Stimulated activated CD8-positive, alpha-beta memory T cell treated with anti-CD3 and anti-CD28 coated beads, Interleukin-4, amount 100 ng/mL, for 4 hours (primary cell): ENCODE measurements around the gene DHX57.
"Not testable (repeated sequence)": the region's sequence is repeated elsewhere in the genome, so short reads cannot be mapped to it uniquely, and the experiment has no call there.

ENCODE experiments used
- DNase-seq, 2 donors: peaks; one replicate each; pipeline ENCODE4 v3.0.0-alpha.2; 2020; ENCODE audit warnings: low read depth in 2 of 2, low spot score in 1 of 2

DHX57 gene

DNA sequence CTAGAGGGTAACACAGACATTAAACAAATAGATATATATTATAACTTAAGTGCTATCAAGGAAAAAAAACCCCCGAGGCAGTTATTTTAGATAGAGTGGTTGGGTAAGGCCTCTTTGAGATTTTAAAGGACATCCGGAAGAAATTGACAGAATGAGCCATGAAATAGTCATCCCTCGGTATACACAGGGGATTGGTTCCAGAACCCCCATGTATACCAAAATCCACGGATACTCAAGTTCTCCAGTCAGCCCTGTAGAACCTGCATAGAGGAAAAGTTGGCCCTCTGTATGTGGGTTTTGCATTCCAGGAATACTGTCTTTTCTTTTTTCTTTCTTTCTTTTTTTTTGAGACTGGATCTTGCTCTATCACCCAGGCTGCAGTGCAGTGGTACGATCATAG is 2.0 kb downstream of the DHX57 start:
- no peak for DNase-seq

DNA sequence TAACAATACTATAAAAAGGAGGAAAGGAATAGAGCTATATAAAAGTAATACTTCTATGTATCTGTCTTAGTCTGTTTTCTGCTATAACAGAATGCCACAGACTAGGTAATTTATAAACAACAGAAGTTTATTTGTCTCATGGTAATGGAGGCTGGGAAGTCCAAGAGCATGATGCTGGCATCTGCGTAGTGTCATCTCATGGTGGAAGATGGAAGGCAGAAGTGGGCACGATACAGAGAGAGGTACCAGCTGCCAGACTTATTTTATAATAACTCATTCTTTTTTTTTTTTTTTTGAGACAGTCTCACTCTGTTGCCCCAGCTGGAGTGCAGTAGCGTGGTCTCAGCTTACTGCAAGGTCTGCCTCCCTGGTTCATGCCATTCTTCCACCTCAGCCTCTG is 4.3 kb downstream of the DHX57 start:
- DNase-seq: no peak

DNA sequence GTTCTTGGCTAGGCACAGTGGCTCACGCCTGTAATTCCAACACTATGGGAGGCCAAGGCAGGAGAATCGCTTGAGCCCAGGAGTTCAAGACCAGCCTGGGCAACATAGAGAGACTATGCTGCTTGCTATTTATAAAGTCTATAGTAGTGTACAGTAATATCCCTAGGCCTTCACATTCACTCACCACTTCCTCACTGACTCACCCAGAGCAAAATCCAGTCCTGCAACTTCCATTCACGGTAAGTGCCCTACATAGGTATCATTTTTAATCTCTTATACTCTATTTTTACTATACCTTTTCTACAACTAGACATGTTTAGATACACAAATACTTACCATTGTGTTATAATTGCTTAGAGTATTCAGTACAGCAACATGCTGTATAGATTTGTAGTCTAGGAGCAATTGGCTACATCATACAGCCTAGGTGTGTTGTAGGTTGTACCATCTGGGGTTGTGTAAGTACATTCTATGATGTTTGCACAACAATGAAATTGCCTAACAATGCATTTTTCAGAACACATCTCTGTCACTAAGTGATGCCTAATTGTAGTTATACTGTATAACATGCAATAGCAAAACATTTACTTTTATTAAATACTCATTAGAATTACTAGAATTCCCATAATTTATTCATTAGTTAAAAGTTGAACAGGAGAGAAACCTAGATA is 8.8 kb downstream of the DHX57 start:
- no peak for DNase-seq

DNA sequence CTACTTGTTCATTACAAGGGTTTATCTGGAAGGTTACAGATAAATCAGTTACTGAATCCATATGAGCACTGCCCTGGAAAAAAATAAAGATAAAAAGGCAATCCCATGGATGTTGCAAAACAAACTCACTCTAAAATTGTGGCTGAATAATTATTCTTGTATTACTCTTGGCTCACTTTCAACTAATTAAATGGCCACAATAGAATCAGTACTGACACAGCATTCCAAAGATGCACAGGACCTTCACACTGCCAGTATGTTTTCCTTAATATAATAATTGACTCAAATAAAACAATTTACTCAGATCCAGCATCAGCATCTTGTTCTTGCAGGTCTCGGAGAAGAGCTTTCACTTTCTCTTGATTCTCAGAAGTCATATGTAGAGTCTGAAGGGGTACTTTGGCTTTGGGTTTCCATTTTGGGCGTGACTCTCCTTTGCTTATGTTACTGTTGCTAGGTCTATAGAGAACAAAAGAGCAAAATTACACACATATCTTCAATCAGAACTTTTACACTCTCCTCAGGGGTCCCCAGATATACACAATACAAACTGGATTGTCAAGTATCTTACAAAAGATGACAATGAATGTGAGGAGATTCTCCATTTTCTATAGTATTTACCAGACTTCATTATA is 12.6 kb downstream of the DHX57 start:
- no peak for DNase-seq

DNA sequence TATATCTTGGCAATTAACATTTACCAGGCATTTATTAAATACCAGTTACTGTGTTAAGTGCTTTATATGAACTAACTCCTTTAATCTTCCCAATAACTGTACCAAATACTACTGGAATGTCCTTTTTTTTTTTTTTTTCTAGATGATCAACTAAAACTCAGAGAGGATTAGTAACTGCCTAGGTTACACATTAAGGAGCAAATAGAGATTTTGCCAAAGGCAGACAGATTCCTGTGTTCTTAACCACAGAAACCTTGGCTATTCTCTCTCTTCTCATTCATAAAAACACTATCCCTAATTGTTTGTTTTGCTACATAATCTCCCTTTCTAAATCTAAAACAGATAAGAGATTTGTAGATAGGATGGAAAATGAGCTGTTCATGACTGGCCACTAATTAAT is 13.3 kb downstream of the DHX57 start:
- no peak for DNase-seq

DNA sequence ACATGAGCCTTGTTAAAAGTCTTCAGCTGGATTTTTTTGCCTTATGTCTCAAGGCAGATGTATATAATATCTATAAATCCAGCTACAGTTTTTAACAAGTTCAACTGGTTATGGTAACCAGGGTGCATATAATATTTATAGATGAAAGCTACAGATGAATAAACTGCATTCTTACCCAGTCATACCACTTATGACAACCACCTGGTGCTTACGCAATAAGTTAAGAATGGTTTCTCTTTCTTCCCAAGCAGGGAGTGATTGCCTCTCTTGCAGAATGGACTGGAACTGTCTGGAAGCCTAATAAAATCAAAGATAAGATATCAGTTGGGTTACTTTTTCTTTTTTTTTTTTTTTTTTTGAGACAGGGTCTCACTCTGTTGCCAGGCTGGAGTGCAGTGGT is 19.6 kb downstream of the DHX57 start:
- DNase-seq: no peak

DNA sequence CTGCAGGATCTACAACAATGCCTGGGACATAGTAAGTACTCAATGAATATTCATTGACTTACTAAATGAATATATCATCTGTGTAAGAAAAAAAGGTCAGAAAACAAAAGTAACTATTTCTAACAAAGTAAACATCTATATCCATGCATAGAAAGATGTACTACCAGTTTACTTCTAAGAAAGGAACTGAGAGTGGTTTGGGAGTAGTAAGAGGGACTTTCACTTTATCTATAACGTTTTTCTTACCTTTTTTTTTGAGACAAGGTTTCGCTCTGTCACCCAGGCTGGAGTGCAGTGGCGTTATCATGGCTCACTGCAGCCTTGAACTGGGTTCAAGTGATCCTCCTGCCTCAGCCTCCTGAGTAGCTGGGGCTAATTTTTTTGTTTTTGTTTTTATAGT is 25.7 kb downstream of the DHX57 start:
- no peak for DNase-seq

DNA sequence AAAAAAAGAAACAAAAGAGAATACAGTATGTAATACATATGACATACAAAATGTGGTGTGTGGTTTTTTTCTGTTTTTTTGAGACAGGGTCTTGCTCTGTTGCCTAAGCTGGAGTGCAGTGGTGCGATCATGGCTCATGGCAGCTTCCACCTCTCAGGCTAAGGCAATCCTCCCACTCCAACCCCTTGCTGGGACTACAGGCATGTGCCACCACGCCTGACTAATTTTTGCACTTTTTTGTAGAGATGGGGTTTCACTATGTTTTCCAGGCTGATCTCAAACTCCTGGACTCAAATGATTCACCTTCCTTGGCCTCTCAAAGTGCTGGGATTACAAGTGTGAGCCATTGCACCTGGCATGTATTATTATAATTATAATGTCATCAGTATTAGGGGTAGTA is 38.9 kb downstream of the DHX57 start:
- no peak for DNase-seq

DNA sequence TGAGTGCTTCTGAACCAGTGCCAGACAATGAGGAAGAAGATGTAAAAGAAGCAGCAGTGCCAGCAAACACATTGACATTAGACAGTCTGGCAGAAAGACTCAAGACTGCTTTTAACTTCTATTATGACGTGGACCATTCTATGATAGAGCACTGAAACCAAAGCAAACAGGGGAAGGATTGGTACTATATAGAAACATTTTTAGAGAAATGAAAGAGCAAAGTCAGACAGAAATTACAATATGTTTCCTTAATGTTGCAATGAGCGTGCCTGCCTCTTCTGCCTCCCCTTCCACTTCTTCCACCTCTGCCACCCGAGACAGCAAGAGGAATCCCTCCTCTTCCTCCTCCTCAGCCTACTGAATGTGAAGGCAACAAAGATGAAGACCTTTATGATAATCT is 39.7 kb downstream of the DHX57 start:
- no peak for DNase-seq

DNA sequence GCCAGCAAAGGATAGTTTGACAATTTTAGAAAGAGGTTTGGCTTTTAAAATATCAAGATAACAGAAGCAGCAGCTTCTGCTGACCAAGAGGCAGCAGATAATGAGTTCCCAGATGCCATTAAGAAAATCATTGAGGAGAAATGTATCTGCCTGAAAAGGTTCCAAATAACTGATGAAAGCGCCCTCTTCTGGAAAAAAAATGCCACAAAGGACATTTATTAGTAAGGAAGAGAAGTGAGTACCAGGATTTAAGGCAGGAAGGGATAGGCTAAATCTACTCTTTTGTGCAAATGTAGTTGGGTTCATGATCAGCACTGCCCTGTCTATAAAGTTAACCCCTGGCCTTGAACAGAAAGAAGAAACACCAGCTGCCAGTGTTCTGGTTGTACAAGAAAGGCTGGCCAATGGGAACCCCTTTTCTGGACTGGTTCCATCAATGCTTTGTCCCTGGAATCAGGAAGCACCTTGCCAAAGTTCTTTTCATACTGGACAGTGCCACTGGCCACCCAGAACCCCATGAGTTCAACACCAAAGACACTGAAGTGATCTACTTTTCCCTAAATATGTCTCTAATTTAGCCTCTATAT is 40.6 kb downstream of the DHX57 start:
- DNase-seq: no peak

DNA sequence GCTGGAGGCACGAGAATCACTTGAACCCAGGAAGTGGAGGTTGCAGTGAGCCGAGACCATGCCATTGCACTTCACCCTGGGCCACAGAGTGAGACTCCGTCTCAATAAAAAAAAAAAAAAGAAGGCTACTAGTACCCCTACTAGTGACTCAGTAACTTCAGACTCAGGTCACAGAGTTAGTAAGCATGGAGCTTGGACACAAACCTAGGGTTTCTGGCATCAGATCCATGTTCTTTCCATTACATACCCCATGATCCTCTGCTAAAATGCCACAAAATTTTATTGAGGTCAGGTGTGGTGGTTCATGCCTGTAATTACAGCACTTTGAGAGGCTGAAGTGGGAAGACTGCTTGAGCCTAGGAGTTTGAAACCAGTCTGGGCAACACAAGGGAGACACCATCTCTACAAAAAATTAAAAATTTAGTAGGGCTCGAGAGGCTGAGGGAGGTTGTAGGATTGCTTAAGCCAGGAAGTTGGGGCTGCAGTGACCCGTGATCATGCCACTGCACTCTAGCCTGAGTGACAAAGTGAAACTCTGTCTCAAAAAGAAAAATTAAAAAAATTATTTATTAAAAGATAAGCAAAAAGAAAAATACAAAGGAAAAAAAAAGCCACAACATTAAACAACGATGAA is 45.1 kb downstream of the DHX57 start:
- DNase-seq: no peak

DNA sequence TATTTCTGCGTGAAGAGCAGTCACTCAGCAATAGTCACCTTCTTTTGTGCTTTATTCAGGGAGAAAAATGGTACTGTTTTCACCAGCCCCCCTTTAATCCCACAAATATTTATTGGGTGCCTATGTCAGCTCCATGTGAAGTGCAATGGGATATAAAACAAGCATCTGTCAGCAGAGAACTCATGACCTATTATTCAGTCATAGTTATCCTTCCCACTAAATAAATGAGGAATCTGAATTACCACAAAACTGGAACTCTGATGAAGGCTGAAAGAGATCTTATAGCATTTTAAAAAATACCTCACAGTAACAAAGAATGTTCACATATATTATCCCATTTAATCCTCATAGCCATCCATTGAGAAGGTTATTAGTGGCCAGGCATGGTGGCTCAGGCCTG is 45.8 kb downstream of the DHX57 start:
- DNase-seq: no peak

DNA sequence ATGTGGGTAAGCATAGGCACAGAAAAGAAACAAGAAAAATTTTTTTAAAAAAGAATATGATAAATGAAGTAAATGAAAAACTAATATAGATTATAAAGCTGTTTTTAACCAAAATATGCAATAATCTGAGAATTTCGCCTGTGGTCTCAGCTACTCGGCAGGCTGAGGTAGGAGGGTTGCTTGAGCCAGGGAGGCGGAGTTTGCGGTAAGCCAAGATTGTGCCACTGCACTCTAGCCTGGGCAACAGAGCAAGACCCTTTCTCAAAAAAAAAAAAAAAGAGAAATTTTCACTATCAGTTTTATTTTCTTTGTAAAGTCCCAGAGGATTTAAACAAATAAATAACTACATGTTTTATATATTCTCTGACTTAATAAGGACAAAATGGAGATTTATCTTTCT is 47.3 kb downstream of the DHX57 start:
- DNase-seq: no peak

DNA sequence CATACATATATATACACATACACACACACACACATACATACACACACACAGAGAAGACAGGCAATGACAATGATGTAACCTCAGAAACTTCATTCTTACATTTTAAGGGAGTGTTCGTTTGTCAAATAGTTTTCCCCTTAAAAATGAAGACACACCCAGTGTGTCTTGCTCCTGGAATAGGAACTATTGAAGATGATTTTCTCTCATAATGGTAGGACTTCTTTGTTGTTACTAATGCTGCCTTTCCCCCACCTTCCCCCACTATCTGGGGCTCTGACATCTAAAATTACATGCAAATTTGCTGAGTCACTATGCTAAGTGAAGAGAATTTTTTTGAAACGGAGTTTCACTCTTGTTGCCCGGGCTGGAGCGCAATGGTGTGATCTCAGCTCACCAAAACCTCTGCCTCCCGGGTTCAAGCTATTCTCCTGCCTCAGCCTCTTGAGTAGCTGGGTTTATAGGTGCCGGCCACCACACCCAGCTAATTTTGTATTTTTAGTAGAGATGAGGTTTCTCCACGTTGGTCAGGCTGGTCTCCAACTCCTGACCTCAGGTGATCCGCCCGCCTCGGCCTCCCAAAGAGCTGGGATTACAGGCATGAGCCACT is 48.1 kb downstream of the DHX57 start:
- not testable (repeated sequence) for DNase-seq

DNA sequence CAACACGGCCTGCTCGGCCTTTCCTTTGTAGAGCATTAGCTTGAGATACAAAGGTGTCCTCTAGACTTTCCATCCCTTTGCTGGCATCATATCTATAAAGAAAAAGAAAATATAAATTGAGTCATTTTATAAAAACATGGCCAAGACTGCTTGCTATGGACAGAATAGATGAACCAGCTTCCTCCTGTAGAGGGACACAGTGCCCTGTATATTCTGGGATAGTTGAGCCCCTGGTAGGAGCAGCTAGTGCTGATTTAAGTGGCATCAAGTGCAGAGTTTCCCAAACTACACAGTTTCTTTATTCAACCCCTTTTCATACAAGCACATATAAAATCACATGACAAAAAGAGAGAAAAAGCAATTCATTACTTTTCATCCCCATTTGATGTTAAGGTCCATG is 49.8 kb downstream of the DHX57 start:
- no peak for DNase-seq

DNA sequence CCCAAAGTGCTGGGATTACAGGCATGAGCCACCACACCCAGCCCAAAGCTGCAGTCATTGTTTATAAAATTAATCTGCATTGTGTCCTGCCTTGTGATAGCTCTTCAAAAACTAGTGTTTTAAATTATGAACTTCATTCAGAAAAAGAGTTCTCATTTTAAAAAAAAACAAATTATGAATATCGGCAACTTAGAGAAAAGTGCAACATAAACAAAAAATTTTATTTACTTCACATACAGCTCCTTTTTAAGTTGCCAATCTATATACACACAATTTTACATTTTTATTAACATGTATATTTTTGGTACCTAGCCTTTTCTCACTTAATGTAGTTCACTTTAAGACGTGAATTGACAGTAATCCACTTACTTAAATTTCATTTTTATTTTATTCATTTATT is 50.8 kb downstream of the DHX57 start:
- no peak for DNase-seq

DNA sequence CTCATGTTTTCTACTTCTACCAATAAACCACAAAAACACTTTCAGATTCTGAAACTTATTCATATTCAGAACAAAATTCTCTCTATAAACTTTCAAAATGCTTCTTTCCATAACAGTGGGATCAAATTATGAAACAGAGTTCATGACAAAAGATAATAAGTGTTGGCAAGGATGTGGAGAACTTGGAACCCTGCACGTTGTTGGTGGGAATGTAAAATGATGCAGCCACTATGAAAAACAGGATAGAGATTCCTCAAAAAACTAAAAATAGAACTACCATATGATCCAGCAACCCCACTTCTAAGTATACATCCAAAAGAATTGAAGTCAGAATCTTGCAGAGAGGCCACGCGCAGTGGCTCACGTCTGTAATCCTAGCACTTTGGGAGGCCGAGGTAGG is 52.3 kb downstream of the DHX57 start:
- DNase-seq: no peak

DNA sequence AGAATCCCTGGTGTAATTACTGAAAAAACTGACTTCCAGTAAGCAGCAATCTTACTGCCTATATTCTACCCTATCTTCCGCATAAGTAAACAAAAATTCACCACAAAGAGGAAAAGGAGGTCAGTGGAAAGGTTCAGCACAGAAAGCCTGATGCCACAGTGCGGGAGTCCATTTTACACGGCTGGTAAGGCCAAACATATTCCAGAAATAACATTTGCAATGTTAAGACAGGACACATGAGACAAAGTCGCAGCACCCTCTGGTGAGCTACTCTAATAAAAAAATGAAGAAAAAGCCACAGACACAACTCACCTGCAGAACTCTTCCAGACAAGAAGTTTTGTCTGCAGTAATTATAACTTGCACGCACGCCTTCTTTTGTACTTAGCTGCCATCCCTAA is 57.2 kb downstream of the DHX57 start:
- no peak for DNase-seq

DNA sequence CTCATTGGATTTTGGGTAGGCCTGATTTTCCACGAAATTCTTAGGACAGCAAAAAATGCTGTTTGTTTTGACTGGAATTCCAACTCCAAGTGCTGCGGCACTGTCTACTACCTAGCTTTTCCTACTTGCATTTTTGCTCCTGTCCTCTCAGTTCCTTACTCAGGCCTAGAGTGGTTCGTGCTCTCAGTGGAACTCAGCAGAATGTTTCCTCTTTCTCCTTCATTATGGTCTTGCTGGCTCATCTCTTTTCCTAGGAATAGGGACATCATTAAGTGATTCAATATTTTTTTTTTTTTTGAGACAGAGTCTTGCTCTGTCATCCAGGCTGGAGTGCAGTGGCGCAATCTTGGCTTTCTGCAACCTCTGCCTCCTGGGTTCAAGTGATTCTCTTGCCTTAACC is 59.8 kb downstream of the DHX57 start:
- DNase-seq: no peak

DNA sequence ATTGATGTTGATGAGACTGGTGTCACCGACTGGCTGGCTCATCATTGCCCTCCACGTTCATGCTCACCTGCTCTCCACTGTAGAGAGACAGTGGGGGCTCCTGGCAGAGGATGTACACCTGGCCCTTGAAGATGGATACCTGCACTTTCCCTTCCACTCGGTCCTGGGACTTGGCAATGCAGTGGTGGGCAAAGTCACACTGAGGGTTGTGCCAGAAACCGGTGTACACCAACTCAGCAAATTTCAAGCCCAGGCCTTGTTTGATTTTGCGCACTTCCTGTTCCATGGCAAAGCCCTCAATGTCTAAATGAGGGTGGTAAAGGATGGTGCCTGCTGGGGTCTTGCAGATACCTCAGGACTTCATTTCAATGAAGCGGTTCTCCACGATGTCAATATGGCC is 65.2 kb downstream of the DHX57 start:
- no peak for DNase-seq

DNA sequence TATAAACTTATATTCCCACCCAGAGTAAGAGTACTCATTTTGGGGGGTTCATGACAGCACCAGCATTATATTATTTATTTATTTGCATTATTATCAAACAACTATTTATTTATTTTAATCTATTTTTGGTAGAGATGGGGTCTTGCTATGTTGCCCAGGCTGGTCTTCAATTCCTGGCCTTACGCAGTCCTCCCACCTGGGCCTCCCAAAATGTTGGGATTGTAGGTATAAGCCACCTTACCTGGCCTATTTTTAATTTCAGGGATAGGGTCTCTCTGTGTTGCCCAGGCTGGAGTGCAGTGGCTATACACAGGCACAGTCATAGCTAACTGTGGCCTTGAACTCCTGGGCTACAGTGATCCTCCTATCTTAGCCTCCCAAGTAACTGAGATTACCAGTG is 67.1 kb downstream of the DHX57 start:
- DNase-seq: no peak

DNA sequence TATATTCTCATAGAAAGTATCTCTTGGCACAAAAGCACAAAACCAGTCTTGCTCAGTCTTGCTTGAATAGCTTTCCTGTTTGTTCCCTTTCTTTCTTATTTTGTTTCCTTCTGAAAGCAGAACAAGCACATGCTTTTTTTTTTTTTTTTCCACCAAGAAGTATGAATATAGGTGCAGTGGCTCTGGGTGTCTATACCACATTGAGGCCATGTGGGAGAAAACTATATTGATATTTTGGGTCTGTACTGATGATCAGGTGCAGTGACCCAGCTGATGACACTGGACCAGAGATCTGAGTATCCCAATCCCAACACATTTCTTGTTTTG is 69.0 kb downstream of the DHX57 start:
- no peak for DNase-seq
